Forelimb muscle (tissue), 1 donor: ENCODE measurements around the gene BCL2. TPM values are rescaled to one million over a fixed set of nuclear protein-coding genes. Genes with fewer than 3 reads are reported as not detected.

ENCODE experiments used
- DNase-seq: peaks from one replicate; pipeline ENCODE4 v3.0.0-alpha.2; 2013; ENCODE audit warnings: low read depth
- polyA plus RNA-seq: library from polyadenylated mRNA; unstranded; fragments of 120-200 nt; gene quantifications from one replicate; pipeline ENCODE4 v1.2.1, GENCODE V29; 2013; ENCODE audit not compliant: insufficient read length

Gene BCL2
- polyA plus RNA-seq, 1 donor = 13.1 TPM

- DNase-seq = no peak
These were observed 231.9 kb downstream of the BCL2 start for GRCh38 chr18:63087421-63088230.

- no peak for DNase-seq
These were observed 234.0 kb downstream of the BCL2 start for GRCh38 chr18:63085611-63086010.

- DNase-seq = no peak
These were observed 235.3 kb downstream of the BCL2 start for GRCh38 chr18:63084219-63084618.

- DNase-seq = no peak
These were observed 236.0 kb downstream of the BCL2 start for GRCh38 chr18:63083555-63083954.

GRCh38 chr18:63083020-63083531, 236.5 kb downstream of the BCL2 start:
- no peak for DNase-seq

GRCh38 chr18:63082366-63083019, 237.1 kb downstream of the BCL2 start:
- DNase-seq = no peak

- no peak for DNase-seq
These were observed 240.5 kb downstream of the BCL2 start for GRCh38 chr18:63079114-63079513.

- no peak for DNase-seq
These were observed 241.1 kb downstream of the BCL2 start for GRCh38 chr18:63078471-63078870.

GRCh38 chr18:63074981-63075404, 244.6 kb downstream of the BCL2 start:
- peak; percentile 28 for DNase-seq

- DNase-seq = no peak
These were observed 246.1 kb downstream of the BCL2 start for GRCh38 chr18:63073481-63073880.

Other genes with a start within 250 kb of the BCL2 start
- gene KDSR, start 47.4 kb upstream of the BCL2 start, polyA plus RNA-seq = 22.7 TPM
- 24.1 TPM for gene VPS4B, start 102.7 kb upstream of the BCL2 start, polyA plus RNA-seq
- not detected for gene SERPINB5, start 157.2 kb upstream of the BCL2 start, polyA plus RNA-seq
- 0.53 TPM for gene SERPINB12, start 222.6 kb upstream of the BCL2 start, polyA plus RNA-seq